Hepatocyte (in vitro differentiated cells): ENCODE results near the gene MYO1D.

Experiments used
- EZH2phosphoT487 ChIP-seq: fragments of 200-600 bp; sonication (generic); IDR thresholded peaks from one replicate; pipeline ENCODE4 v1.6.1; 2018; ENCODE audit warnings: antibody characterized with exemption, mild to moderate bottlenecking, low read depth, moderate library complexity; ENCODE audit not compliant: unreplicated experiment, severe bottlenecking
- TF ChIP-seq, protein P1 (sequence below): fragments of 200-600 bp; sonication (generic); IDR thresholded peaks from 2 replicates; pipeline ENCODE4 v1.5.1; 2016; ENCODE audit warnings: antibody characterized with exemption, mild to moderate bottlenecking; ENCODE audit not compliant: poor library complexity

GRCh38 chr17:32629563-32630190 is 247.2 kb downstream of the MYO1D start:
- TF ChIP-seq, protein P1, sequence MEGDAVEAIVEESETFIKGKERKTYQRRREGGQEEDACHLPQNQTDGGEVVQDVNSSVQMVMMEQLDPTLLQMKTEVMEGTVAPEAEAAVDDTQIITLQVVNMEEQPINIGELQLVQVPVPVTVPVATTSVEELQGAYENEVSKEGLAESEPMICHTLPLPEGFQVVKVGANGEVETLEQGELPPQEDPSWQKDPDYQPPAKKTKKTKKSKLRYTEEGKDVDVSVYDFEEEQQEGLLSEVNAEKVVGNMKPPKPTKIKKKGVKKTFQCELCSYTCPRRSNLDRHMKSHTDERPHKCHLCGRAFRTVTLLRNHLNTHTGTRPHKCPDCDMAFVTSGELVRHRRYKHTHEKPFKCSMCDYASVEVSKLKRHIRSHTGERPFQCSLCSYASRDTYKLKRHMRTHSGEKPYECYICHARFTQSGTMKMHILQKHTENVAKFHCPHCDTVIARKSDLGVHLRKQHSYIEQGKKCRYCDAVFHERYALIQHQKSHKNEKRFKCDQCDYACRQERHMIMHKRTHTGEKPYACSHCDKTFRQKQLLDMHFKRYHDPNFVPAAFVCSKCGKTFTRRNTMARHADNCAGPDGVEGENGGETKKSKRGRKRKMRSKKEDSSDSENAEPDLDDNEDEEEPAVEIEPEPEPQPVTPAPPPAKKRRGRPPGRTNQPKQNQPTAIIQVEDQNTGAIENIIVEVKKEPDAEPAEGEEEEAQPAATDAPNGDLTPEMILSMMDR, result no peak
- no peak for TF ChIP-seq EZH2phosphoT487
